ENCODE results near the gene ADGRG2. TPM values are rescaled to one million over a fixed set of nuclear protein-coding genes. Genes with fewer than 3 reads are reported as not detected.

Gene ADGRG2
- total RNA-seq, 1 donor from 2014 or later: 0.15 TPM

DNA sequence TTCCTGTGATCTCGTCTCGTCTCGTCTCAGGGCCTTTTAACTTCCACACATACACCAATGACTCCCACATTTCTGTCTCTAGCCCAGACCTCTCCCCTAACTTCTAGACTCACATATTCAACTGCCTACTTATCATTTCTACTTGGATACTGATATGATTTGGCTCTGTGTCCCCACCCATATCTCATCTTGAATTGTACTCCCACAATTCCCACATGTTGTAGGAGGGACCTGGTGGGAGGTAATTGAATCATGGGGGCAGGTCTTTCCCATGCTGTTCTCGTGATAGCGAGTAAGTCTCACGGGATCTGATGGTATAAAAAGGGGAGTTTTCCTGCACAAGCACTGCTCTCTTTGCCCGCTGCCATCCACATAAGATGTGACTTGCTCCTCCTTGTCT, 147.3 kb downstream of the ADGRG2 start:
- Mint-ChIP-seq H3K4me3 (ENCODE audit: unreplicated experiment) (no peak overlapping the region), H3K27me3 (ENCODE audit: low read depth) (no peaks in the 10 kb centered on the region), H3K27ac (ENCODE audit: unreplicated experiment) (no peak overlapping the region), H3K36me3 (ENCODE audit: low read depth) (no peaks in the 10 kb centered on the region), H3K9me3 (ENCODE audit: low read depth) (peaks cover 14% of the 10 kb centered on the region), H3K4me1 (ENCODE audit: low read depth) (no peaks in the 10 kb centered on the region)
- TF ChIP-seq, protein P1, sequence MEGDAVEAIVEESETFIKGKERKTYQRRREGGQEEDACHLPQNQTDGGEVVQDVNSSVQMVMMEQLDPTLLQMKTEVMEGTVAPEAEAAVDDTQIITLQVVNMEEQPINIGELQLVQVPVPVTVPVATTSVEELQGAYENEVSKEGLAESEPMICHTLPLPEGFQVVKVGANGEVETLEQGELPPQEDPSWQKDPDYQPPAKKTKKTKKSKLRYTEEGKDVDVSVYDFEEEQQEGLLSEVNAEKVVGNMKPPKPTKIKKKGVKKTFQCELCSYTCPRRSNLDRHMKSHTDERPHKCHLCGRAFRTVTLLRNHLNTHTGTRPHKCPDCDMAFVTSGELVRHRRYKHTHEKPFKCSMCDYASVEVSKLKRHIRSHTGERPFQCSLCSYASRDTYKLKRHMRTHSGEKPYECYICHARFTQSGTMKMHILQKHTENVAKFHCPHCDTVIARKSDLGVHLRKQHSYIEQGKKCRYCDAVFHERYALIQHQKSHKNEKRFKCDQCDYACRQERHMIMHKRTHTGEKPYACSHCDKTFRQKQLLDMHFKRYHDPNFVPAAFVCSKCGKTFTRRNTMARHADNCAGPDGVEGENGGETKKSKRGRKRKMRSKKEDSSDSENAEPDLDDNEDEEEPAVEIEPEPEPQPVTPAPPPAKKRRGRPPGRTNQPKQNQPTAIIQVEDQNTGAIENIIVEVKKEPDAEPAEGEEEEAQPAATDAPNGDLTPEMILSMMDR (IDR thresholded peaks at IDR 0.05): no peak
- no peak for DNase-seq (ENCODE audit: low spot score)

DNA sequence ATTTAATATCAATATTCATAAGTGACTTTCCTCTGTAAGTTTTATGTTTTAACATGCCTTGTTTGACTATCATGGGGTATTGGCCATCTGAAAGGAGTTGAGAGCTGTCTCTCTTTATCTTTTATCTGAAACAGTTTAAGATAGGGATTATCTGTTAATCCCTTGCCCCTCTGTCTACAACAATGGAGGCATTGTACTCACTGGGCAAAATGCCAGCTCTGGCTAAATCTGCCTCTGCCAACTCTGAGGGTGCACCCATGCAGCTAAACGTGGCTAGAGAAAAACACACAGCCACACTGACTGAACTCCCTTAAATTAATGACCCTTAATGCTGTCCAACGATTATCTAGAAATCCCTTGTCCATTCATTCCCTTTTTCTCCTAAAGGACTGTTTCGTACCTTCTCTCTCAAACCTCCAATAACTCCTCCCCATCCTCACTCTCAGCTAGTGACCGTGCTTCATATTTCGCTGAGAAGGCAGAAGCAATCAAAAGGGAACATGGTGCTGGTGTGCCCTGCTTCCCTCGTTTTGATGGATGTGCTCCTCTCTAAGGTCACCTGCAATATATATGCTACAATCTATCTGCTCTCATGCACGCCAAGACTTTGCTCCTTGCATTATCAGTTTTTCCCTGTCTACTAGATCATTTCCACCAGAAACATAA, 148.6 kb downstream of the ADGRG2 start:
- Mint-ChIP-seq H3K36me3 (ENCODE audit: low read depth) (no peaks in the 10 kb centered on the region), H3K9me3 (ENCODE audit: low read depth) (peaks cover 14% of the 10 kb centered on the region), H3K27me3 (ENCODE audit: low read depth) (no peaks in the 10 kb centered on the region), H3K4me1 (ENCODE audit: low read depth) (no peaks in the 10 kb centered on the region), H3K27ac (ENCODE audit: unreplicated experiment) (no peak overlapping the region), H3K4me3 (ENCODE audit: unreplicated experiment) (no peak overlapping the region)
- TF ChIP-seq, protein P1 (IDR thresholded peaks at IDR 0.05): no peak
- no peak for DNase-seq (ENCODE audit: low spot score)

DNA sequence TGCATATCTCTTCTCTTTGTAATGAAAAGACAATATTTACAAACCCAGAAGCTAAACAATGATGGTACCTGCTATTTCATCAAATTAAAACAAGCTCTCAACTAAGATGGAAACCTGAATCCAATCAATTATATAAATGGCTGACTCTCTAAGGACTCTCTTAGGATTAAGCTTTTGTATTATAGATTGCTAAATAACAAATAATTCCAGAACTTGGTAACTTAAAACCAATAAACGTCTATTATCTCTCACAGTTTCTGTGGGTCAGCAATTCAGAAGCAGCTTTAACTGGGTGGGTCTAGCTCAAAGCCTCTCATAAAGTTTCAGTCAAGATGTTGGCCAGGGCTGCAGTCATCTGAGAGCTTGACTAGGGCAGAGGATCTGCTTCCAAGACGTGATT, 150.8 kb downstream of the ADGRG2 start:
- no peak for DNase-seq (ENCODE audit: low spot score)
- no peaks in the 10 kb centered on the region for H3K4me1 Mint-ChIP-seq (ENCODE audit: low read depth)
- no peak overlapping the region for H3K4me3 Mint-ChIP-seq (ENCODE audit: unreplicated experiment)
- no peak overlapping the region for H3K27ac Mint-ChIP-seq (ENCODE audit: unreplicated experiment)
- H3K36me3 Mint-ChIP-seq (ENCODE audit: low read depth): no peaks in the 10 kb centered on the region
- H3K27me3 Mint-ChIP-seq (ENCODE audit: low read depth): no peaks in the 10 kb centered on the region
- TF ChIP-seq, protein P1 (IDR thresholded peaks at IDR 0.05): no peak
- peaks cover 9% of the 10 kb centered on the region for H3K9me3 Mint-ChIP-seq (ENCODE audit: low read depth)

DNA sequence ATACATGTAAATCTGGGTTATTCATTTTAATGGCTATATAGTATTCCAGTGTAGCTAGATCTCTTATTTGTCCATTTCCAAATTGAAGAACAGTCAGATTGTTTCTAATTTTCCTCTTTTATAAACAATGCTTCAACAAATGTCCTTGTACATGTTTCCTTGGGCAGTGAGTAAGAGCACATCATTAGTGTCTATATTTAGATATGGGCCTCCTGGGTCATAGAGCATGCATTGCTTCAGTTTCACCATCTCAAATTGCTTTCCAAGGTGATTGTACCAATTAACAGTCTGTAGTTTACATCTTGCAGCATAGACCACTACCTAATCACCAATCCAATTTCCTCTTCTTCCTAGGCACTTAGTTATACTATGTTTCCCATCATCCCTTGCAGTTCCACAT, 151.8 kb downstream of the ADGRG2 start:
- H3K4me1 Mint-ChIP-seq (ENCODE audit: low read depth): no peaks in the 10 kb centered on the region
- no peaks in the 10 kb centered on the region for H3K36me3 Mint-ChIP-seq (ENCODE audit: low read depth)
- no peaks in the 10 kb centered on the region for H3K27me3 Mint-ChIP-seq (ENCODE audit: low read depth)
- TF ChIP-seq, protein P1 (IDR thresholded peaks at IDR 0.05): no peak
- H3K9me3 Mint-ChIP-seq (ENCODE audit: low read depth): peaks cover 9% of the 10 kb centered on the region
- no peak overlapping the region for H3K27ac Mint-ChIP-seq (ENCODE audit: unreplicated experiment)
- H3K4me3 Mint-ChIP-seq (ENCODE audit: unreplicated experiment): no peak overlapping the region
- no peak for DNase-seq (ENCODE audit: low spot score)

DNA sequence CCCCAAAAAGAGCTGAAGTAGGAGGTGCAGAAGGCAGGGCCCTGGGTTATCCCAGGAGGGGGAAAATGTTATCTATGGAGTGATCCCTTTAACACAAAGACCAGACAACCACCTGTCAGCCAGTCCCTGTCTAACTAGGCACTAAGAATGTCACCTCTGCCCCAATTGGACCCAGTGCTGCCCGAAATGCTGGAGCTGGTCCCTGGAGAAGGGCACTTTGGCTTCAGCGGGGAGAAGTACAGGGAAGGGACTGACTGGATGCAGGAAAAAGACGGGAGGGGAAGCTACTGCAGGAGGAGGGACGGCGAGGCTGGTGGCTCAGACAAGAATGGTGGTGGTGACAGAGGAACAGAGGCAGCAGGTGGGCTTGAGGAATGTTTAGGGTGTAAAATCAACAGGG, 155.6 kb downstream of the ADGRG2 start:
- no peak for DNase-seq (ENCODE audit: low spot score)
- Mint-ChIP-seq H3K9me3 (ENCODE audit: low read depth) (peaks cover 6% of the 10 kb centered on the region), H3K4me3 (ENCODE audit: unreplicated experiment) (no peak overlapping the region), H3K36me3 (ENCODE audit: low read depth) (no peaks in the 10 kb centered on the region), H3K27me3 (ENCODE audit: low read depth) (no peaks in the 10 kb centered on the region), H3K4me1 (ENCODE audit: low read depth) (peaks cover 4% of the 10 kb centered on the region), H3K27ac (ENCODE audit: unreplicated experiment) (no peak overlapping the region)
- TF ChIP-seq, protein P1 (IDR thresholded peaks at IDR 0.05): no peak

All from chondrocyte (in vitro differentiated cells).